Caki2 (cell line): Measurements from ENCODE around the gene KIAA0408. TPM values are rescaled to one million over a fixed set of nuclear protein-coding genes. Genes with fewer than 3 reads are reported as not detected.
A peak's percentile ranks its signal among the peaks of the same experiment; 100 is the strongest.

Experiments
- DNase-seq: peaks from one replicate; pipeline ENCODE4 v3.0.0-alpha.2; 2015; ENCODE audit warnings: low read depth
- in situ Hi-C: cut with HindIII; loops from 2 replicates; pipeline ENCODE4 v1.10.0; 2016; ENCODE audit warnings: low sequenced_read_pairs, low pct_unique_long_range_greater_than_20kb, mixed read lengths
- total RNA-seq: library from RNA; depleted of rRNA; stranded (reverse); fragments of >200 nt; shearing (Covaris generic); gene quantifications from 2 replicates; pipeline ENCODE4 v1.2.3, GENCODE V29; 2014; ENCODE audit warnings: low replicate concordance

KIAA0408 gene
- total RNA-seq, 1 experiment from 2014 or later = not detected

- no peak for DNase-seq
- in situ Hi-C loops = no loop called here
Measured at GRCh38 chr6:127466416-127466815, 7.2 kb upstream of the KIAA0408 start.

GRCh38 chr6:127464881-127465459 lies 5.8 kb upstream of the KIAA0408 start:
- in situ Hi-C loops = no loop called here
- DNase-seq = peak; percentile 44

- DNase-seq = no peak
- in situ Hi-C loops = no loop called here
Measured at GRCh38 chr6:127464161-127464880, 5.1 kb upstream of the KIAA0408 start.

GRCh38 chr6:127463056-127463455 lies 3.9 kb upstream of the KIAA0408 start:
- in situ Hi-C loops = no loop called here

GRCh38 chr6:127462376-127462775 lies 3.2 kb upstream of the KIAA0408 start:
- in situ Hi-C loops = no loop called here
- no peak for DNase-seq

More at GRCh38 chr6:127463056-127463455, 3.9 kb upstream of the KIAA0408 start:
- DNase-seq = no peak

GRCh38 chr6:127460465-127460864 lies 1.3 kb upstream of the KIAA0408 start:
- DNase-seq = no peak
- in situ Hi-C loops = no loop called here

GRCh38 chr6:127458817-127459216 lies 372 bp downstream of the KIAA0408 start:
- no peak for DNase-seq
- in situ Hi-C loops = no loop called here

GRCh38 chr6:127458222-127458621 lies 967 bp downstream of the KIAA0408 start:
- in situ Hi-C loops = no loop called here
- no peak for DNase-seq

GRCh38 chr6:127457456-127458064 lies 1.6 kb downstream of the KIAA0408 start:
- no peak for DNase-seq
- in situ Hi-C loops = no loop called here

GRCh38 chr6:127456465-127456864 lies 2.7 kb downstream of the KIAA0408 start:
- in situ Hi-C loops = no loop called here
- DNase-seq = no peak

GRCh38 chr6:127453845-127454619 lies 5.2 kb downstream of the KIAA0408 start:
- no peak for DNase-seq
- in situ Hi-C loops = no loop called here

- in situ Hi-C loops = no loop called here
- DNase-seq = no peak
Measured at GRCh38 chr6:127452803-127453202, 6.4 kb downstream of the KIAA0408 start.

GRCh38 chr6:127451388-127451787 lies 7.8 kb downstream of the KIAA0408 start:
- in situ Hi-C loops = no loop called here
- no peak for DNase-seq

- no peak for DNase-seq
- in situ Hi-C loops = no loop called here
Measured at GRCh38 chr6:127447780-127448179, 11.4 kb downstream of the KIAA0408 start.

- in situ Hi-C loops = no loop called here
- DNase-seq = no peak
Measured at GRCh38 chr6:127446356-127446755, 12.8 kb downstream of the KIAA0408 start.

GRCh38 chr6:127441881-127442280 lies 17.3 kb downstream of the KIAA0408 start:
- DNase-seq = no peak
- in situ Hi-C loops = no loop called here

- no peak for DNase-seq
- in situ Hi-C loops = no loop called here
Measured at GRCh38 chr6:127439718-127440117, 19.5 kb downstream of the KIAA0408 start.

- DNase-seq = no peak
- in situ Hi-C loops = no loop called here
Measured at GRCh38 chr6:127436578-127437110, 22.5 kb downstream of the KIAA0408 start.
